NCI-H2107 treated with DMSO at 0.1 percent for 48 hours (cell line): ENCODE measurements around the gene EFCAB11.

Source experiments
- DNase-seq: peaks from one replicate; lab custom pipeline; 2025; ENCODE audit not compliant: unreplicated experiment; lab: John Stamatoyannopoulos, UW

The EFCAB11 gene

DNA sequence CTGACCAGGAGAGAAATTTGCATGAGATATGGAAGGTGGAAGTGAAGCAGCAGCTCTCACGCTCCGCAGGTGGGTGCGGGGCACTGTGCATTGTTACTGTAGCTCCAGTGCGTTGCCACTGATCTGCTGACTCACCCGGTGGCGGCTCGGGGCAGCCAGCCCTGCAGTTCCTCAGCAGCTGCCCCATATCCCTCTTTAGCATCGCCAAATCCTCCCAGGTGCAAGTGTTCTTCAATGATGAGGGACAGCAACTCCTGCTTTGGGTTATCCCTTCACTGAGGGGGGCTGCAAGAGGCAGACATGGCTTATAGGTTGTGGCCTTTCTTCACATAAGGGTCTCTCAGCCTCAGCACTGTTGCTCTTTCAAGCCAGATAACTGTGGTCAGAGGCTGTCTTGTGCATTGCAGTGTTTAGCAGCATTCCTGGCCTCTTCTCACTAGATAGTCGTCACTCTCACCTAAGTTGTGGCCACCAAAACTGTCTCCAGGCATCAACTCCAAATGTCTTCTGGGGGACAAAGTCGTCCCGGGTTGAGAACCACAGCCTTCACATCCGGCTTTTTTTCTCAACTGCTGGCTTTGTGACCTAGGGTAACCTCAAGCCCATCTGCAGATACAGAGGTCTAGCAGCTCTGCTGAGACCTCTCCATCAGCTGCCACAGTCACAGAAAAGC is 180.8 kb downstream of the EFCAB11 start:
- DNase-seq = peak; percentile 84

- DNase-seq = peak; percentile 65
Observed at GRCh38 chr14:89773151-89773550, 181.4 kb downstream of the EFCAB11 start.

DNA sequence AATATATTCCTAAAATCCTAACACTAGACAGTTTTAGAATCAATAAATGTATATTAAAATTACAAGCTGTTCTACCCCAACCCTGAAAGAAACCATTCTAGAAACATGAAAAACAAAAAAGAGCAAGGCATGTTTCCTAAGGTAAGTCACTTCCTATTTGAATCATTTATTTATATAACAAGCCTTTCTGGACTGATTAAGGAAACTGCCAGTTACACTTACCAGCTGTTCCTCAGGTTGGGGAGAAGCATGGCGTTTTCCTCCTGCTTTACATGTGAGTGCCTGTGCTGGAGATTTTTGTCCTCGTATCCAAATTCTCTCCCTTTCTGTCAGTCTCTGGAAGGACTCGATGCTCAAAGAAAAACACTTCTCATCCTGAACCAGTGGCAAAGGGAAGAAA is 183.3 kb downstream of the EFCAB11 start:
- no peak for DNase-seq

DNA sequence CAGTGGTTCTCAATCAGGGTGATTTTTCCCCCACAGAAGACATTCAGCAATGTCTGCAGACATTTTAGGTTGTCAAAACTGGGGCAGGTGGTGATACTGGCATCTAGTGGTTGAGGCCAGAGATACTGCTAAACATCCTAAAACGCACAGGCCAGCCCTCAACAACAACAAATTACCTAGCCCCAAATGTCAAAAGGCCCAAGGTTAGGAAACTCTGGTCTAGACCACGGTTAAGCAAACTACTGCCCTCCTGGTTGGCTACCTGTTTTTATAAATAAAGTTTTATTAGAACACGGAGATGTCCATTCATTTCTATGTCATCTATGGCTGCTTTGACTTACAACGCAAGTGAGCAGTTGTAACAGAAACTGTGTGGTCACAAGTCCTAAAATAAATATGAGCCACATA is 186.7 kb downstream of the EFCAB11 start:
- DNase-seq = peak; percentile 68

DNA sequence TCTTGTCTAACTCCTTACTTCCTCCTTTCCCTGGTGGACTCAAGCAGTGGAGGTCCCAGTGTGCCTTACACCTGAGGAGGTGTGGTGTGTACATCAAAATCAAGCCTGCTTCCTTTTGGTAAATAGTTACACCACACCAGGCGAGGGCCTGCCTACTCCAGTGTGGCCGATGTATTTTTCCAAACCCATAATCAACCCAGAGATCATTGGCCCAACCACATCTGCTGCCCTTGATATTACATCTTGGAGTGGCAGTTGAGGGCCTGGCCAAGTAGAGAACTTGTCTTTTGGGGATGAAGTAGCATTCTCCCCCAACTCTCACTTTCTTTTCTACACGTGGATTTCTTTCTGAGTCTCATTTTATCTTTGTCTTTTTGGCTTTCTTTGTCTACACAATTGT is 187.4 kb downstream of the EFCAB11 start:
- no peak for DNase-seq

DNA sequence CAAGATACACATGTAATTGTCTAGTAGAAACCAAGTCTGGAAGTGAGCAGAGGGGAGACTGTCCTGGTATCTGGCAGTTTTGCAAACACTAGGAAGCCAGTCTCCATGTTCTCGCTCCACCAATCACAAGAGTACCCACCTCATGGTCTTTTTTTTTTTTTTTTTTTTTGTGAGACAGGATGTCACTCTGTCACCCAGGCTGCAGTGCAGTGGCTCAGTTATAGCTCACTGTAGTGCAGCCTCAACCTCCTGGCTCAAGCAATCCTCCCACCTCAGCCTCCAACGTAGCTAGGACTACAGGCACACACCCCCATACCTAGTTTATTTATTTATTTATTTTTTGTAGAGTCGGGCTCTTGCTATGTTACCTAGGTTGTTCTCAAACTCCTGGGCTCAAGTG is 189.2 kb downstream of the EFCAB11 start:
- no peak for DNase-seq

- DNase-seq = no peak
Observed at GRCh38 chr14:89760086-89760485, 194.4 kb downstream of the EFCAB11 start.

GRCh38 chr14:89757313-89757939 is 197.1 kb downstream of the EFCAB11 start:
- DNase-seq = no peak

DNA sequence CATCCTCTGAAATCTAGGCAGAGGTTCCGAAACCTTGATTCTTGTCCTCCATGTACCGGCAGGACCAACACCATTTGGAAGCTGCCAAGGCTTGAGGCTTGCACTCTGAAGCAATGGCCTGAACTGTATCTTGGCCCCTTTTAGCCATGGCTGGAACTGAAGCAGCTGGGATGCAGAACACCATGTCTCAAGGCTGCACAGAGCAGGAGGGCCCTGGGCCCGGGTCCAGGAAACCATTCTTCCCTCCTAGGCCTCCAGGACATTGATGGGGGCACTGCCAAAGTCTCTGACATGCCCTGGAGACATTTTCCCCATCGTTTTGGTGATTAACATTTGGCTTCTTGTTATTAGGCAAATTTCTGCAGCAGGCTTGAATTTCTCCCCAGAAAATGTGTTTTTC is 198.7 kb downstream of the EFCAB11 start:
- DNase-seq = no peak

DNA sequence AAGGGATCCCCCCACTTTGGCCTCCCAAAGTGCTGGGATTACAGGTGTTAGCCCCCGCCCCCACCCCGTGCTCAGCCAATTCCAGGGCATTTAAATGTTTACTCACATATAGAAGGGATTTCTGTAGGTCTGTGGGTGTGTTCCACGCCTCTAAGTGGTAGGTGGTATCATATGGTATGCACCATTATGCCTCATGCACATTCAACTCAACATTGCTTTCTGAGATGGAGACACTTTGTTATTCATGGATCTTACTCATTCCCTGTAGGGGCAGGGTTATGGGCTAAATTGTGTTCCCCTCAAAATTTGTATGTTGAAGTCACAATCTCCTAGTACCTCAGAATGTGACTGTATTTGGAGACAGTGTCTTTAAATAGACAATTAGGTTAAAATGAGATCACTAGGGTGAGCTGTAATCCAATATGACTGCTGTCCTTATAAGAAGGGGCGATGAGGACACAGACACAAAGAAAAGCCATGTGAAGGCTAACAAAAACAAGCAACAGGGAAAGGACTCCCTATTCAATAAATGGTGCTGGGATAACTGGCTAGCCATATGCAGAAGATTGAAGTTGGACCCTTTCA is 200.6 kb downstream of the EFCAB11 start:
- DNase-seq = no peak

GRCh38 chr14:89750908-89751392 is 203.6 kb downstream of the EFCAB11 start:
- DNase-seq = no peak

DNA sequence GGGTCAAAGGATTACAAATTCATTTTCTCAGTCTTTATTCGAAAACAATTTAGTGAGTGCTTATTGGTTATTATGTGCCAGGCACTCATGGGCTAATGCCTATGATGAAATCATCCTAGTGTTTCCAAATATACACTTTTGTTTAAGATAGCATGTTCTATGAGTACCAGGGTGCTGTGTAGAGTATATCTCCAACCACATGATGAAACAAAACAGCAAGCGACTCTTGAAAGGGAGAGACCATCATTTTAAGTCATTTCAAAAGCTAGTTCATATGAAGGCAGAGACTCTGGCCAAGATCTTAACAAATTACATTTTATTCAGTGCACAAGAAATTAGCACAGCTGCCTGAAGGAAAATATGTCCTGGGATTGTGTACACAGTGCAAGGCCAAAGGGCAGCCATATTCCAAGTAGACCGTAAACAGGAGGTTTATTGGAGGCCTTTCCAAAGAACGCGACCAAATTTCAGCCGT is 204.2 kb downstream of the EFCAB11 start:
- DNase-seq = peak; percentile 29

- DNase-seq = no peak
Observed at GRCh38 chr14:89748004-89748403, 206.5 kb downstream of the EFCAB11 start.

GRCh38 chr14:89747126-89747525 is 207.4 kb downstream of the EFCAB11 start:
- DNase-seq = no peak

GRCh38 chr14:89746654-89747053 is 207.9 kb downstream of the EFCAB11 start:
- no peak for DNase-seq

- DNase-seq = no peak
Observed at GRCh38 chr14:89746135-89746534, 208.4 kb downstream of the EFCAB11 start.
